GM19023 (cell line): ENCODE data around the gene PODXL2.

Source experiments
- ATAC-seq: cut with Tn5 transposase; IDR thresholded peaks from one replicate; pipeline ENCODE4 v1.9.1; 2021; ENCODE audit warnings: mild to moderate bottlenecking, moderate library complexity; ENCODE audit not compliant: unreplicated experiment

Gene PODXL2

DNA sequence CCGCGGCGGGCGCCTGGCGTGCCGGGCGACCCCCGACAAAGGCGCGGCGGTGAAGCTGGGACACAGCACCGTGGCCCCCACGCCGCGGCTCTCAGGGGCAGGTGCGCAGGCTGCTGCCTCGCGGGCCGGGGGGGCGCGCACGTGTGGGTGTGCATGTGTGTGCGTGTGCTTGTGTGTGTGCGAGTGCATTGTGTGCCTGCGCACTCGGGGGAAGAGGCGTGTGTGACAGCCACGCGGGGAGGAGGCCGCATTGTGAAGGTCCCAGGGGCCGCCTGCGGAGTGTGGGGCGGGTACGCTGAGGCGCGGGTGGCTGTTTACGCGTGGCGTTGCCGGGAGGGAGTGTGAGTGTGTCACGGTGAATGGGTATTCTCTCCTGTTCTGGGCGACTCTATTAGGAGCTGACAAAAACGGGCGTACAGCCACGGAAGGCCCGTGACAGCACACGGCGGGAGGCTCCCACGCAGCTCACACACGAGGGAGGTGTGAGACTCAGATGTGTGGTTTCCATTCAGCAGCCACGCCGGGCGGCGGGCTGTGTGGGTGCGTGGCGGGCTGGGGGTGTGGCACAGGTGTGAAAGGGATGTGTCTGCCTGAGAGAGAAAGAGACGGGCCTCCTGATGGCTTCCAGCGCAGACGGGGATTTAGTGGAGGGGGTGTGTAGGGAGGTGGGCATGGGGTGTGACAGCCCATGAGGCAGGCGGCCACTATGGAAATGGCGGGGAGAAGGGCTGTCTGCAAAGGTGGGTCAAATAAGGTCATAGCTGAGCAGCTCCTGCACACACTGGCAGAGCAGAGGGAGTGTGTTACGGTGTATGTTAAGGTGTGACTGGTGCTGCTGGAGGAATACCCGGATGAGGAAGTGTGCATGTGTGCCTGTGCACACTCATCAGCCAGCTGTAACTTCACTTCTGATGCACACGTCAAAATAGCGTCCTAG lies 750 bp downstream of the PODXL2 start:
- peak; percentile 17 for ATAC-seq

DNA sequence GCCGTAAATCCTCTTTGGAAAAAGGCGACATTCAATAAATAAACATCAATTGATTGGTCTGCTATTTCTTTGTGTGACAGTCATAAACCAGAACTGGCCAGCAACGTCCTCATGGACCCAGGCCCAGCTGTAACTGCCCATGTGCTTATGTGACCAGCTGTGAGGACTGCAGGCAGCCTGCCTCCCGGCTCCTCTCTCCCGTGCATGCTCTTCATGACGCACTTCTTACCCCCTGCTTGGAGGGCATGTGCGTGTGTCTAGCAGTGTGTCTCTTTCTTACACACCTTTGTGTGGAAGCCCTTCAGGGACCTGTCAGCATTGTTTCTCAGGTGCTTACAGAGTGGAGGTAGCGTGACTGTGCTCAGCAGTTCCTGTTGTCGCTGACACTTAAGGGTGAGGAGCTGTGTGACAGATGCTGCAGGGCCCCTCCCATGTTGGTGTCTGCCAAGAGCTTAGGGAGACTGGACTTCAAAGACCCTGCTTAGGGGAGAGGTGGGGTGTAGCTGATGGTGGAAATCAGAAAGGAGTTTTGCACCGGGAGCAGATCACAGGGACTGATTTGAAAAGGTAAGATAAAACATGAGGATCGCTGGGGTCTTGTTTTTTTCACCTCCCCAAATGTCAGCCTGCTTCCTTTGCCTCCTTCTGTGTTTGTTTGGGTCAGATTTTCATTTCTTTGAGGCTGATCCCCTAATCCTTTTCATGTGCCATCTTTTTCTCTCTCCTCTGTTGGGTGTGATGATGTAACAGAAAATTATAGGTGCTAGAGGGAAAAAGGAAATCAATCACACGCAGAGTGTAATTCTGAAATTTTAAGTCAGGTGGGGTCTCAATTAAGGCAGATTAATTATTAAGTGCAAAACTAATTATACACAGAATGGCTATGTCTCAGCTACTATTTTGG lies 2.1 kb downstream of the PODXL2 start:
- ATAC-seq = no peak

DNA sequence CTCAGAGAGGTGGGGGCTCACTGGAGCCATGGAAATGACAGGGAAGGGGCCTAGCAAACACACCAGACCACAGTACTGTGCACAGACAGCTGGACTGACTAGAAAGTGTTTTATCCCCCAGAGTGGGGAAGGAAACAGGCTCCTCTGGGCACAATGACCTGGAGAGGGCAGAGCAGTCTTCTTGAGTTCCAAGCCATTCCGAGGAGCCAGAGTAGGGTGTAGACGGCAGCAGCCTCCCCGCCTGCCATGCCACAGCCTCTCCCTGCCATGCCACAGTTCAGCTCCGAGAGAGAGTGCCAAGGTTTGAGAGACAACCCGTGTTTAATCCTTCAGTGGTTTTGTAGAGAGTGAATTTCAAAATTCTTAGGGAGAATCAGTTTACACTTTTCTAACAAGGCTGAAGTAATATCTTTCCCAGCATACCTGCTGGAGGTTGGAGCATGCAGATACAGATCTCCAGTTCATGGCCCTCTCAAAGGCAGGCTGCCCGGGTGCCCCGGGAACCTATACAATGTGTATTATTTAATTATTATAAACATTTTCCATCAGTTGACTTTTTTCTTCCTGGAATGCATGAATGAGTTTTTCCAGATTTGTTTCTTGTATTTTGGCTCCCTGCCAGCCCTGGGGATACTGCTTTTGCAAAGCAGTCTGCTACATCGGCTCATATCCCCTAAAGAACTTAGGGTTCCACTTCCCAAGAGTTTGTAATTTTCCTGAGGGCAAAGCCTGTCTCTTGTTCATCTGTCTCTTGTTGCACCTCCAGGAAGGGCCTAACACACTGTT lies 3.2 kb downstream of the PODXL2 start:
- no peak for ATAC-seq

DNA sequence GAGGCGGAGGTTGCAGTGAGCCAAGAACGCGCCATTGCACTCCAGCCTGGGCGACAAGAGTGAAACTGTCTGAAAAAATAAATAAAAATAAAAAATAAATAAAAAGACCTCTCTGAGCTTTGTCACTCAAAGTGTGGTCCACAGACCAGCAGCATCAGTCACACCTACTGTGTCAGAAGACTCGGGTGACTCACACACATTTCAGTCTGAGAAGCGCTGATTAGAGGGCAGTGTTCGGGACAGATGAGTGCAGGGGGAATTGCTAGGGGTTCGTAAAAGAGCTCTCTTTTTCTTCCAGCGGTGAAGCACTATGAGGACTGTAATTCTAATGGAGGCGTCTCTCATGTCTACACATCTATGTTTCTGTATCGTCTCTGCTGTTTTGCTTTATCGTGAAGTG lies 5.7 kb downstream of the PODXL2 start:
- no peak for ATAC-seq

DNA sequence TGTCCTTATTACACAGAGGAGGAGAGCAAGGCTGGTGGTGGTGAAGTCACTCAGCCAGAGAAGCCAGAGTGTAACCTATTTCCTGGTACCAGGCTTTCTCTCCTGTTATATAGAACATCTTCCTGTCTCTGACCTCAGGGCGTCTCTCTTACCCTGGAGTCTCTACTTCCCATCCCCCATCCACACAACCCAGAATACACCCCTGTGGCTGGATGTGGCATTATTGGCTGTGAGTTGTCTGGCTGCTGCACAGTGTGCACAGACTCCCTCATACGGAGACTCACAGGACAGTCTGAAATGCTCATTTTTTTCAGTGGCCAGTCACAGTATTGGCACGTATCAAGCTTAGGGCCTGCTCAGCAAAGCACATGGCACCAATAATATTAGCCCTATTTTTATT lies 8.6 kb downstream of the PODXL2 start:
- ATAC-seq = no peak

DNA sequence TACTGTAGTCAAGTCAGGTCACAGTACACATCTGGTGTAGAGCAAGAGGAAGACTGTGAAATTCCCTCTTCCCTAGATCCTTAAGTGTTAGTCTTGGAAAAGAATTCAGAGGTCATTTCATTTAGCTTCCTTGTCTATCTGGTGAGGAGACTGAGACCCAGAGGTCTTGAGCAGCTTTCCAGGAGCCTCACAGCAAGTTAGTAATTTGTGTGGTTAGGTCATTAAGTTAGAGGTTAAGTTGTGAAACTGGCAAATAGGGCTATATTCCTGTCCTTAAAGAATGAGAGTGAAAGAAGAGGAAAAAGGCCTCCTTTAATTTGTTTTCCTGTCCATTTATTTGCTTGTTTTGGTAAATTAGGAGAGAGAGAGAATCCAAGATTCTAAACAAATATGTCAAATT lies 9.0 kb downstream of the PODXL2 start:
- no peak for ATAC-seq

DNA sequence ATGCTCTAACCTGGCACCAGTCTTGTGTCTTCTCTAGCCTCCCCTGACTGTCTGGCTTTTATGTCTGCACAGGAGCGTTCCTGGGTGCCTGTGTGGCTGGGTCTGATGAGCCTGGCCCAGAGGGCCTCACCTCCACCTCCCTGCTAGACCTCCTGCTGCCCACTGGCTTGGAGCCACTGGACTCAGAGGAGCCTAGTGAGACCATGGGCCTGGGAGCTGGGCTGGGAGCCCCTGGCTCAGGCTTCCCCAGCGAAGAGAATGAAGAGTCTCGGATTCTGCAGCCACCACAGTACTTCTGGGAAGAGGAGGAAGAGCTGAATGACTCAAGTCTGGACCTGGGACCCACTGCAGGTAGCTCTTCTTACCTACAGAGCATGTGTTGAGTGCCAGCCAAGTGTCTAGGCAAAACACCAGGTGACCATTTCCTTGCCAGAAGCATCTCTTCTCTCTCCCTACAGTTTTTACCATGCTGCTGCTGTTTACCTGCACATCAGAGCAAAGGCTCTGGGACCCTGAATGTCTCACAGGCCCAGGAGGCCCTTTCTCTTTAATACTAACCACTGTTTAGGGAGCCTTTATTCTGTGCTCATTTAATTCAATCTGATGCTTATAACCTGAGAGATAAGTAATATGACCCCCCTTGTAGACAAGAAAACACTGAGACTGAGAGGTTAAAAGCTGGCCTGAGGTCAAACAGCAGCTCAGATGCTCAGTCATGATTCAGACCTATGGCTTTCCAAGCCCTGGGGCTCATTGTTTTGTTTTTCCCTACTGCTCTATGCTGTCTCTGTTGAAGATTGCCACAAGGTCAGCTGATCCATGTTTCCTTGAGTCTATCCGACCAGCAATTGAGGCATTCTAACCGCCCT lies 10.4 kb downstream of the PODXL2 start:
- no peak for ATAC-seq

DNA sequence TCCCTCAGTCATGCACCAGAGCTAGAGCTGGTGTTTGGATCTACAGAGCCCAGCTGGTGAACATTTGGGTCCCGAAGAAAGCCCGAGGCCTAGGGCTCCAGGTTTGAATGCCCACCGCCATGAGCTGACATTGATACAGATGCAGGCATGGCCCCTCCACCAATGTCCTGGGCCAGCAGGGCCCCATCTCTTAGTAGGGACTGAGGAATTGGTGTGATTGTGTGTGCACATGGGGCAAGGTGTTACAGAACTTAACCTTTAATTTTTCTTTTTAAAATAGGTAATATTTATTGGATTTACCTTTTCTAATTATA lies 11.0 kb downstream of the PODXL2 start:
- ATAC-seq = no peak

DNA sequence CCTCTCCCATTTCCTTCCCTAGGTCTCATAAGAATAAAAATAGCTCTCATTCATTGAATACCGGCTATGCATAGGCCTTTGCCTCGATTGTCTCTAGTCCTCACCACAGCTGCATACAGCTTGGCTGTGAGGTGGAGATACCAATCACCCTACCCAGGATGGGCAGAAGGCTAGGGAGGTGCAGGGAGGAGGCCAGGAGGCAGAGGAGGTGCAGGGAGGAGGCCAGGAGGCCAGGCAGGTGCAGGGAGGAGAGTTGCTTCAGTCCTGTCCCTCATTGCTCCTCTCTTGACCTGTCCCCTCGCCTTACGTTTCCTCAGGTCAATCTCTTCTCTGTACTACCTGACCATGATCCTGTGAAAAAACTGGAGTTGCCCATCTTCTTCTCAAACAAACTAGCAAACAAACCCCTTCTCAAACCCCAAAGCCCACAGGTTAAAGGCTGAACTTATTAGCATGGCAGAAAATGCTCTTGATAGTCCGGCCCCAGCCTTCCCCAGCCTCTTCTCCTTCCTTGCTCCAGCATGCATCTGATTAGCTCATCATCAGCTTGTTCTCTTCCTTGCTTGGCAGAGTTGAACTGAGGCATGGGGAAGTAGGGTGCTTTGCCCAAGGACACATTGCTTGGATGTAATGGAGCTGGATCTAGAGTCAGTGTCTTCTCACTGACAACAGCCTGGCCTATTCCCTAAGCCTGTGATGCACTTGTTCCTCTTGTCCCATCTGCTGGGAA lies 15.8 kb downstream of the PODXL2 start:
- no peak for ATAC-seq

DNA sequence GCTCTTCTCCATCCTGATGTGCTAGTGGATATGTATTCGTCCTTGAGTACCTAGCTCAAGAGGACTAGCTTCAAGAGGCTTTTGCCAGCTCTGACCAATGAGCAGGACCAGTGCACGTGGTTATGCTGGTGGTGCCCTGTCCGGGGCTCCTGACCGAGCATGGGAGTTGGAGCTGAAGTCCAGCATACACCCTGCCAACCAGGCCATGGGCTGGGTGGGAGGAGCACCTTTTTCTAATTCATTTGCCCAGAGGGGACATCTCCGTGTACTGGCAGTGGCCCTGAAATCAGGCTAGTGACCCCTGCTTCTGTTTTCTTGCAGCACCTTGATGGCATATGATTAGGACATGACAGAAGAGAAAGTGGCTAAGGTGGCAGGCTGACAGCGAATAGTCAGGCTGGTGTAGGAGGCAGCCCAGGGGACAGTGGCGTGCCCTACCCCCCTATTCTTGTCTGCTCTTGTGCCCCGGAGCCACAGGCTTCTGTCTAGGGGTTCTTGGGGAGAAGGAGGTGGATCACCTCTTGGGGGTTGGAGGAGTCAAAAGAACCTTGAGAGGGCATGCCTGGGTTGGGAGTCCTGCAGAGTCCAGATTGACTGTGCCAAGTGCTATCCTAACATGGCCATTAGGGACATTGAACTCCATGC lies 16.5 kb downstream of the PODXL2 start:
- no peak for ATAC-seq

DNA sequence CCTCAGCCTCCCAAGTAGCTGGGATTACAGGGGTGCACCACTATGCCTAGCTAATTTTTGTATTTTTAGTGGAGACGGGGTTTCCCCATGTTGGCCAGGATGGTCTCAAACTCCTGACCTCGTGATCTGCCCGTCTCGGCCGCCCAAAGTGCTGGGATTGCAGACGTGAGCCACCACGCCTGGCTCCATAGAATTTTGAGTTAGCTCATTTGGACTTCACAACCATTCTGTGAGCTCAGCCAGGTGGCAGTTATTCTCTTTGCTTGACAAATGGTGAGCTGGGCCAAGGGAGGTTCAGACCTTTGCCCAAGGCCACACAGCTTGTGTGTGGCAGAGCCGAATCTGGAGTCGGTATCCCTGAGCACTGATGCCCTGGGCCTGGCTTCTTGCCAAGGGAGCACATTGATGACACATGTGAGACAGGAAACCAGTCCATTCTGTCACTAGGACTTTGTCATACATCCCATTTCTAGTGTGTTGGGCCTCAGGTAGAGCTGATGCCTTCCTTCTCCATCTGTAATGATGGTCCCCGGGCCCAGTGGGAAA lies 17.6 kb downstream of the PODXL2 start:
- ATAC-seq = no peak

DNA sequence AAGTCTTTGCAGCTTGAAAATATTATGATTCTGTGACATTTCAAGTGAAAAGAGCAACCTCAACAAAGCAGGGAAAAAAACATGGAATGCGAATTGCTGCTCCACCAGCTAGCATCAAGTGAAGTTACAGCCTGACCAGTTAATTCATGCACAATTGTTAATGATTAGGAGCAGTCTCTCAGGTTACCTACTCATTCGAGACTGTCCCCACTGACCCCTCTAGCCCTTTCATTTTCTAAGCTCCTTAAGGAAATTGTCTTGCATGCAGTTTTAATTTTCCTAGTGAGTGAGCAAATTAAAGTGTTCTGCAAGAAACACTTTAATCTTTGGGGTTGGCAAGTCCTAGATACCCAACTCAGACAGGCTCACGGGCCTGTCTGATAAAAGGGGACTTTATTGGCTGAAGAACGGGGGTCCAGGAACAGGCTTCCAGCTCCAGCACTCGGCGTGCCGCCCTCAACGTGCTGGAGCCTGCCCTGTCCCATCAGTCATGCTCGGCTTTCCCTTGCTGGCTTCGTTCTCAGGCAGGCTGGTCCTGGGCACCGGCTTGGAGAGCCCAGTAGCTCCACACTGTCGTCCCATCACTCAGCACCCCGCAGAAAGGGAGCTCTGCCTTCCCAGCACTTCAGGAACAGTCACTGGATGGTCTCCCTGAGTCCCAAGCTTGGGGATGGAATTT lies 18.3 kb downstream of the PODXL2 start:
- ATAC-seq = no peak

DNA sequence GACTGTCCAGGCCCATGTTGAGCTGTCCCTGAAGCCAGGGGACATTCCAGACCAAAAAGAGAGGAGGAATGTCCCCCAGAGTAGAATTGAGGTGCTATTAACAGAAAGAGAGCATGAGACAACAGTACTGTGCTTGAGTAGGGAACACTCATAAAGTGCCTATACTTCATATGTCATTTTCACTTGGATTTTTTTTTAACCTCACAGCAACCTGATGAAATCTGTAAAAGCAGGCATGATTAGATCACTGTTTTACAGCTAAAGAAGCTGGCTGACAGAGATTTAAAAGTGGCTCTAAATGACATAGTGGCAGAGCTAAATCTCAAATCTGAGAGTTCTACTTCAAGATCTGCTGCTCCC lies 18.8 kb downstream of the PODXL2 start:
- no peak for ATAC-seq

DNA sequence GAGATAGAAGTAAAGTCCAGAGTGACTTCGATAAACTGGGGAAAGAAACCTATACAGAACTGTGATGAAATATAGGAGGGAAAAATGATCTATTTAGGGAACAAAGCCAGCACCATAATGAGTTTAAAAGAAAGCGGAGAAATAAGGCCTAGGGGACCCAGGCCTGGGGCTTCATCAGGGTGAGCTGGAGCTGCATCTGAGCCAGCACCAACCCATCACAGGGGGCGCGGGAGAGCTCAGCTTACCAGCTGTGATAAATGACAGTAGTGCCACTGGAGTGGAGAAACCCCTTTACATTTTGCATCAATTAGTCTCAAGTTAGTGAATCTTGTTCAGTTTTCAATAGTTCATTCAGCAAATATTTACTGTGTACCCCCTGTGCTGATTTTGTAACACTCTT lies 21.3 kb downstream of the PODXL2 start:
- ATAC-seq = no peak

DNA sequence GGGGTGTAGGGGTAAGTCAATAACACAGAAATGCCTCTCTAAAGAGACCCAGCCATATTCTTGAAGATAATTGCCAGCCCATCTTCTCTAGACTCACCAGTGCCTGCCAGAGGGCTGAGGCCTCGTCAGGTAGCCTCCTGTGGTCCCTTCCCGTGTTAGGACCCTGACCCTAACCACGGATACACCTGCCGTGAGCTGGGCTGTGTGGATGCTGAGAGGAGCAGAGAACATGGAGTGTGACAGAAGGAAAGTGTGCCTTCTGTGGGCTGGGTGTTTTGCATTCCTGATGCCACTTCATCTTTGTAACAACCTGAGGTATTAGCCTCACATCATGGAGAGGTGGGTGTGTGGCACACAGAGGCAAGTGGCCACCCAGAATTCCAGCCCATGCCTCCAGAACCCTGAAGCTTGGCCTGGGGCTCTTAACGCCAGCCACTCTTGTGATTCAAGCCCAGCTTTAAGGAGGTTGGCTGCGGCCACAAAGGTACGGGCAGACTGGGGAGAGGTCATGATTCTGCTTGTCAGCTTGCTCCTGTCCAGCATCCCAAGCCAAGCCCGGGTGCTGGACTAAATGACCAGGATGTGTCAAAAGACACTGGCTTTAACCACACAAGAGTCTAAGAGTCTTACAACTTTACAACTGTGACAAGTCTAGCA lies 22.7 kb downstream of the PODXL2 start:
- ATAC-seq = no peak

DNA sequence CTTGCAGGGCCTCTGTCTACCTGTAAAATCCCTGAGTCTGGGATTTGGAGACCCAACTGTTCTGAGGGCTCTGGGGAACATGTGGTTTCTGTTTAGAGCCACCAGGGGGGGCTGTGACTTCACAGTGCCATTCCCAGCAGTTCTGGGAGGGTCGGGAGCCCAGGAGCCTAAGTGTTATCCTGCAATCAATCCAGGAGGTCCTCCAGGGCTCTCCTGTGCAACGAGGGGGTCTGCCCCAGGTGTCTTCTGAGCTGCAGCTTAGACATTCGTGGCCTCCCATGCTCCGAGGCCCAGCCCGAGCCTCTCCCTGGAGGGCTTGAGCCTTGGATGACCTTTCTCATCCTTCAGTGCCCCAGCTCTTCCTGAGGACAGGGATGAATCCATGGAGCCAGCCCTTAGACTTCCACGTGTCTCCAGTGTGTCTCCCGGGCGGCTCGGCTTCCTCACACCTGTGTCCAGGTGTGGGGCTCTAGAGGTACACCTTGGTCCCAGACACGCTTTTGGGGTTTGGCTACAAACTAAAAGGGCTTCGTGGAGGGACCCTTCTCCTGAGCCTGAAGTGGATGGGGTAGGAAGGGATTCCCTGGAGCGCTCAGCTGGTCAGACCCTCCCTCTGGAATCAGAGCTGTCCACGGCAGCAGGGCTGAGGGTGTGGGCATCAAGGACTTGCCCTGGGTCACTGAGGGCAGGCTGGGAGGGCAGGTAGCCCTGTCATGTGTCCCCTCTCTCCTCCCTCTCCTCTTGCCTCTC lies 23.4 kb downstream of the PODXL2 start:
- ATAC-seq = no peak

DNA sequence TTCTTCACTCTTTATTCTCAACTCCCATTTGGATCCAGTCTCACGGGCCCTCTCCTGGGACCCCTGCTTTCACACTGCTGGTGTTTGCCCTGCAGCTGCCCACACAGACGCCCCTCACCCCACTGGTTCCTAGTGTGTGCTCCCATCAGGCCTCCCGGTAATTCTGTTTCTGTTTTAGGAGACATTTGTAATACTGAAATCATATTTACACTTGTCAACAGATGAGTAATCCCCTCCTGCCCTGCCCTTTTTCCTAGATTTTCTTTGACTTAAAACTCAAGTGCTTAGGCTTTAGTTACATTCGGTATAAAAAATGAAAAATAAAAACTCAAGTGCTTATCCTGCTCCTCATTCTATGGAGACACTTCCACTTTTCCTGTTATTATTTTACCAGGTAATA lies 25.4 kb downstream of the PODXL2 start:
- no peak for ATAC-seq
